Measurements from ENCODE around the gene ITFG1.
"Not testable (repeated sequence)": the region's sequence is repeated elsewhere in the genome, so short reads cannot be mapped to it uniquely, and the experiment has no call there.

ITFG1 gene

DNA sequence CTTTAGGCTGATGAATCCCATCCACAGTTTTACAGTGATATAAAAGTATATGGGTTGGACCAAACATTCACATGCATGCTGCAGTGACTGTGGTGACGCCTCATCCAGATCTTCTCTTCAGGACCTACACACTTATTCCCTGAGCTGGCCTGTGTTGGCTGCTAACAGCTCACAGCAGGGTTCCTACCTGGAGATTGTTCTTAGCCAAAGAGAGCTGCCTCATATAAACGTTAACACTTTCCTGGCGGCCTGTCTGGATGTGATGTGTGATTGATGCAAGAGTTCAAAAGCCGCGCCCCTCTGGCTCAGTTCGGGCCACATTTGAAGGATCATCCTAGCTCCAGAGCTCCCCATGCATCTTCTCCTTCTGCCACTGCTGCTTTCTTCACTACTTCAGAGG, 224.1 kb downstream of the ITFG1 start:
- DNase-seq (ENCODE audit: low read depth), result no peak

DNA sequence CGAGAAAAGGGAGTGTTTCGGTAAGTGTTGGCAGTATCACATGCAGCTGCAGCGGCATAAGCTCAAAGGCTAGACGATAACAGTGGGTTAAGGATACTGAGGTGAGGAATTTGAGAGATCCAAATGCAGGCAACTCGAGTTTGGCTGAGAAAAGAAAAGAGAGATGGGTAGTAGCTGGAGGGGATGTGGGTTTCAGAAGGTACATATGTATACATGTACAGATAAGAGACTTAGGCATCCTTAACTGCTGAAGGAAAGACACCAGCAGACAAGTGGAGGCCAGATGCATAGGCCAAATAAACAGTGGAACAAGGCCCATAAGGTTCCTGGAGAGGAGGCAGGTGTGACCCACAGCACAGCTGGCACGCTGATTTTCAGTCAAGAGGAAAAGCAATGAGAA, 230.6 kb downstream of the ITFG1 start:
- no peak for DNase-seq (ENCODE audit: low read depth)

DNA sequence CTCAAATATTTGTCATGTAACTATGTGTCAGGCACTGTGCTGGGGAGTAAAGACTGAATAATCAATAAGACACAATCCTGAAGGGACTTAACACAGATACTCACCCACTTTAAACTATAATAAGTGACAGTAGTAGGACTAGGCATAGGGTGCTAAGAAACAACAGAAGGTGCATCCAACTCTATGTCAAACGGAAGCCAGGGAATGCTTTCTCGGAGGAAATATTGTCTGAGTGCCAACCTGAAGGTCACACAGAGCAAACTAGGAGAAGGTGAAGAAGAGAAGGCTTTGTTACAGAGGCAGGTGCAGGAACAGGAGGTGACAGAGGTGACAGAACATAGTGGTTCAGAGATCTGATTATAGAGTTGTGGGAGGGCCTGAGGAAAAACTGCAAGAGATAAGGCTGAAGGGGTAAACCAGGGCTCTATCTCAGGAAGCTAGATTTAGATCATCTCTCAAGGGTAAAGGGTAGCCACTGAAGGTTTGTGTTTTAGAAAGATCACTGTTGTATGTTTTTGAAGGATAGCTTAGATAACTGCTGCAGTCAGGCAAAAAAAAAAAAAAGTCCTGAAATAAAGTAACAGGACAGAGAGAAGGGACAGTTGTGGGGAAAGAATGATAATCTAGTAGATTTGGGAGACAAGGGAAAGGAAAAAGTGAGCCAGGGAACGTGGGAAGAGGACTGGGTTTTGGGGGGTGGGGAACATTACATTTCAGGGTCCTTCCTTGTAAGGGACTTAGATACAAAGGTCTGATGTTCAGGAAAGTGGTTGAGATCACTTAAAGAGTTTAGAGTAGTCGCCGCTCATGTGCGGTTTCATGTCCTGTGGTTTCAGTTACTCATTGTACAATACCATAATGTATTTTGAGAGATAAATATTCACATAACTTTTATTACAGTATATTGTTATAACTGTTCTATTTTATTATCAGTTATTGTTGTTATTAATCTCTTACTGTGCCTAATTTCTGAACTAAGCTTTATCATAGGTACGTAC, 231.5 kb downstream of the ITFG1 start:
- DNase-seq (ENCODE audit: low read depth), result no peak

DNA sequence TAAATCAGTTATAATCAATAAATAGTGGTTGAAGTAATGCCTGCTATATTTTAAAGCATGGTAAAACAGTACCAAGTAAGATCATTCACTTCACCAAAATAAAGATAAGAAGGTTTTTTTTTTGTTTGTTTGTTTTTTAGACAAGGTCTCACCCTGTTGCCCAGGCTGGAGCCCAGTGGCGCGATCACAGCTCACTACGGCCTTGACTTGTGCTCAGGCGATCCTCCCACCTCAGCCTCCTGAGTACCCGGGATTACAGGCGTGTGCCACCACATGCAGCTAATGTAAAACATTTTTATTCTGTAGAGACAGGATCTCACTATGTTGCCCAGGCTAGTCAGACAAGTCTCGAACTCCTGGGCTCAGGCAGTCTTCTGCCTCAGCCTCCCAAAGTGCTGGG, 232.6 kb downstream of the ITFG1 start:
- DNase-seq (ENCODE audit: low read depth), result no peak

DNA sequence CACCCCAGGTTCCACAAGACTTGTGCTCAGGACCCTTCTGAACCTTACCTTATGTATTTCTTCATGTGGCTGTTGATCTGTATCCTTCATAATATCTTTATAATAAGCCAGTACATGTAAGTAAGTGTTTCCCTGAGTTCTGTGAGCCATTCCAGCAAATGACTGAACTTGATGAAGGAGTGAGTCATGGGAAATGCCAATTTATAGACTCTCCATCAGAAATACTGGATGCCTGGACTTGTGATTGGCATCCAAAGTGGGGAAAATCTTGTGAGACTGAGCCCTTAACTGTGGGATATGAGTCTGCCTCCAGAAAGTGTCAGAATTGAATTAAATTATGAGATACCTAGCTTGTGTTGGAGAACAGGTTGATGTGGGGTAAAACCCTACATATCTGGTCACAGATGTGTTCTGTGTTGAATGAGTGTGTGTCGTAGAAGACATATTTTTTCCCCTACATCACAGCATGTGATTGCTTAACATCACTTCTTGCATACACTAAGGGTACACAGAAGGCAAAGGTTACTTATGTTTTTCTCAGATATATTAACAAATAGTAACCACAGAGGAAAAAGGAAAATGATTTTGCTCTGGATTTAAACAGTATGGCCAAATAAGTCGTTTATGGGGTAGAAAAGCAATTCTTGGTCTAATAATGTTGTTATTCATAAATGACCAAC, 247.0 kb downstream of the ITFG1 start:
- DNase-seq (ENCODE audit: low read depth), result no peak

DNA sequence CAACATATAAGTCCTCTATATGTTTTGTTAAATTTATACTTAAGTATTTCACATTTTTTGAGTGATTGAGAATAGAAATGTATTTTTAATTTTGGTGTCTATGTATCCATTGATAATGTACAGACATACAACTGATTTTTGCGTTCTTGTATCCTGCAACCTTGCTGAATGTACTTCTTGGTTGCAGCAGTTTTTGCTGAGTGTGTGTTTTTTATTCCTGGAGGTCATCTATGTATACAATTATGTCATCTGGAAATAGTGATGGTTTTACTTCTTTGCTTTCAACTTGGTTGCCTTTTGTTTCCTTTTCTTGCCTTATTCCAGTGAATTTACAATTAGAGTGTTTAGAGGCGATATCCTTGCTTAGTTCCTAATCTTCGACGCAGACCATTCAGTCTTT, 249.6 kb downstream of the ITFG1 start:
- DNase-seq (ENCODE audit: low read depth), result no peak

DNA sequence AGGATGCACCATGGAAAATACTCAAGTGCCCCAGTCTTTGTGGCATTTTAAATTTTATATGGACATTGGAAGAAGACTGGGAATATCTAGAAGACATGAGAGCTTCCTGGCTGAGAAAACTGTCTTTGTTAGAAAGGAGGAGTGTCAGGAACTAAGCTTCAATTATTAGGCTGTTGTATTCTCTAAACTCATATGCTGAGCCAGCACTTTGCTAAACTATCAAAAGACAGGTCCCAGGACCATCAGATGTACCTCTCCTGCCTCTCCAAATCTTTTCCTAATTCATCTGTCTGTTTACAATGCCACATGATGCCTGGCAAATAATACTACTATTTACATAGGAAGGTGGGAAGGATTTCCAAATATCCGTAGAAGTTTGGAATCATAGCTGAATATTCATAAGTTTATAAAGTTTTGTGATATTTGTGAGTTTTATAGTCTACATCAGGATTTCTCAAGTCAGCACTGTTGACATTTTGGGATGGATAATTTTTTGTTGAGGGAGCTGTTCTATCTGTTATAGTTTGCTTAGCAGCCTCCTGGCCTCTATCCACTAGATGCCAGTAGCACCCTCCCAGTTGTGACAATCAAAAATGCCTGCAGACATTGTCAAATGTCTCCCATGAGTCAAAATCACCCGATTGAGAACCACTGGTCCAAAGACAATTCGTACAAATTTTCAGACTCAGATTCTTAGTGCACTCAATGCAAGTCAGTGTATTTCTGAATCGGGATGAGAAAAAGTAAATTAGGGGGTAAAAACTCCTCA, 255.9 kb downstream of the ITFG1 start:
- no peak for DNase-seq (ENCODE audit: low read depth)

DNA sequence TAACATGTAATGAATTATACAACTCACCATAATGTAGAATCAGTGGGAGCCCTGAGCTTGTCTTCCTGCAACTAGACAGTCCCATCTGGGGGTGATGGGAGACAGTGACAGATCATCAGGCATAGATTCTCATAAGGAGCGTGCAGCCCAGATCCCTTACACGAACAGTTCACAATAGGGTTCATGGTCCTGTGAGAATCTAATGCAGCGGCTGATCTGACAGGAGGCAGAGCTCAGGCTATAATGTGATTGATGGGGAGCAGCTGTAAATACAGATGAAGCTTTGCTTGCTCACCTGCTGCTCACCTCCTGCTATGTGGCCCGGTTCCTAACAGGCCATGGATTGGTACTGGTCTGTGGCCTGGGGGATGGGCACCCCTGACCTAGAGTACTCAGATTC, 257.4 kb downstream of the ITFG1 start:
- DNase-seq (ENCODE audit: low read depth), result not testable (repeated sequence)

DNA sequence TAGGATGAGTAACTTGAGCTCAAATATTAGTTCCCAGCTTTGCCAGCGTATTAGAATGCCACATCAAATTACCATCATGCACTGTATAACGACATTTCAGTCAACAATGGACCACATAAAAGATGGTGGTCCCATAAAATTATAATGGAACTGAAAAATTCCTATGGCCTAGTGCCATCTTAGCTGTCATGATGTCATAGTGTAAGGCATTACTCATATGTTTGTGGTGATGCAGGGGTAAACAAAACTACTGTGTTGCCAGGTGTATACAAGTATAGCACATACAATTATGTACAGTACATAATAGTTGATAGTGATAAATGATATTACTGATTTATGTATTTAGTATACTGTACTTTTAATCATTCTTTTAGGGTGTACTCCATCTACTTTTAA, 262.7 kb downstream of the ITFG1 start:
- DNase-seq (ENCODE audit: low read depth), result no peak

DNA sequence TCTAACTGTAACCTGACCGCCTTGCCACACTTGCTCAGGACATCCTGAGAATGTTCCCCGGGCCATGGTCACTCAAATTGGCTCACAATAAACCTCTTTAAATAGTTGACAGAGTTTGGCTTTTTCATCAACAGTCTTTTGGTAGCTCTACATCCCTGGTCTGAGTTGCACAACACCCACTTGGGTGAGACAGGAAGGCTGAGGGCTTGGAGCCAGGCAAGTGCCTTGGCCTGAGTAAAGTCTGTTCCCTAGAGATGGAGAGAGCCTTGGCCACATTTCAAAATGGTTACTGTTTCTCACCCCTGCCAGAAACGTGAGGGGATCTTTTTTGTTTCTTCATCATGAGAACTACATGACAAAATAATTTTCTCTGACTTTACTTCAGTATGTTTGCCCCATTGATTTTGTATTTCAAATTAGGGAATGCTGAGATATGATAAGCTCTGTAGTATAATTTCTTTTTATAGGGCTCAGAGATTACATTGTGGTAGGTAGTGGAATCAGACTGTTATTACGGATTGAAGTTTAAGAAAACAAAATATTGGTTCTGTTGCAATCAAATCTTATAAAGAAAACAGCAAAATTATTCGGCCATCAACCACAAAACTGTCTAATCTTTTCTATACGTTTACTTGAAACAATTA, 263.2 kb downstream of the ITFG1 start:
- peak; percentile 10 for DNase-seq (ENCODE audit: low read depth)

DNA sequence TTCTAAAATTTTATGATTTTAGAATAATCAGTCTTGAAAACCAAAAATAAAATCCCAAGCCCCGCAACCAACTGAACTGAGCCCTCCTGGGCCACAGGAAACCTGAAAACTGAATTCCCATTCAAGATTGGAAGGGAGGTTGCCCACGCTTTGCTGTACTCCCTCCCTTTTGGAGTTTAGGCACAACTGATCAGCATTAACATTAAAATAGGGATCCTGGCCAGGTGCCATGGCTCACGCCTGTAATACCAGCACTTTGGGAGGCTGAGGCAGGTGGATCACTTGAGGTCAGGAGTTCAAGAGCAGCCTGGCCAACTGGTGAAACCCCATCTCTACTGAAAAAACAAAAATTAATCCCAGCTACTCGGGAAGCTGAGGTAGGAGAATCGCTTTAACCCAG, 264.4 kb downstream of the ITFG1 start:
- DNase-seq (ENCODE audit: low read depth), result no peak

DNA sequence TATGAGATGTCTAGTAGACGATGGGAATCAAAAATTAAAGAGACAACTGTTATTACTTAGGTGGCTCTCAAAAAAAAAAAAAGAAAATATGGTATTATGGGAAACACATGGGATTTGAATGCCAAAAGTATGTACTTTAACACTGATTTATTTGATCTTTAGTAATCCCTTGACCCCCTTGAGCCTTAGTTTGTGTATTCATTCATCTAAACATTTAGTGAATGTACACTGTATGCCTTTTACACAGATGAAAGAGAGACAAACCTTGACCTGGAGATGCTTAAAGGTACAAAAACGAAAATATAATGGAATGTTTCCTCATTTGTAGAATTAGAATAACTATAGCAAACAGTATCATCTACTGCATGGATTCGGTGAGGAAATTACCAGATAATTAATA, 278.5 kb downstream of the ITFG1 start:
- no peak for DNase-seq (ENCODE audit: low read depth)

DNA sequence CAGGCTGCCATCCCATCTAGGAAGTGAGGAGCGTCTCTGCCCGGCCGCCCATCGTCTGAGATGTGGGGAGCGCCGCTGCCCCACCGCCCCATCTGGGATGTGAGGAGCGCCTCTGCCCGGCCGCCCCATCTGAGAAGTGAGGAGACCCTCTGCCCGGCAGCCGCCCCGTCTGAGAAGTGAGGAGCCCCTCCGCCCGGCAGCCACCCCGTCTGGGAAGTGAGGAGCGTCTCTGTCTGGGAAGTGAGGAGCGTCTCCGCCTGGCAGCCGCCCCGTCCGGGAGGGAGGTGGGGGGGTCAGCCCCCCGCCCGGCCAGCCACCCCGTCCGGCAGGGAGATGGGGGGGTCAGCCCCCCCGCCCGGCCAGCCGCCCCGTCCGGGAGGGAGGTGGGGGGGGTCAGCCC, 279.8 kb downstream of the ITFG1 start:
- not testable (repeated sequence) for DNase-seq (ENCODE audit: low read depth)

DNA sequence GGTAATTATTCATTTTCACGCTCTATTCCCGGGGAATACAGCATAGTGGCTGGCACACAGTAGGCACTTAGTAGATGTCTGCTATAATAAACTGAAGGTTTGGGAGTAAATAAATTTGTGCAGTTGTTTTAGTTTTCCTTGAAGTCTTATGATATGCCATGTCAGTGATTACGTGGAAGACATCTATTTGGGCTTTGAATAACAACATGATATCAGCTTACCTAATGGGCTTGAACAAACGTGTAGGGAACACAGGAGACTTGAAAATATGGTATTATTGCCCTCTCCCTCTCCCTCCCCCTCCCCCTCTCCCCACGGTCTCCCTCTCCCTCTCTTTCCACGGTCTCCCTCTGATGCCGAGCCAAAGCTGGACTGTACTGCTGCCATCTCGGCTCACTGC, 280.8 kb downstream of the ITFG1 start:
- DNase-seq (ENCODE audit: low read depth), result no peak

DNA sequence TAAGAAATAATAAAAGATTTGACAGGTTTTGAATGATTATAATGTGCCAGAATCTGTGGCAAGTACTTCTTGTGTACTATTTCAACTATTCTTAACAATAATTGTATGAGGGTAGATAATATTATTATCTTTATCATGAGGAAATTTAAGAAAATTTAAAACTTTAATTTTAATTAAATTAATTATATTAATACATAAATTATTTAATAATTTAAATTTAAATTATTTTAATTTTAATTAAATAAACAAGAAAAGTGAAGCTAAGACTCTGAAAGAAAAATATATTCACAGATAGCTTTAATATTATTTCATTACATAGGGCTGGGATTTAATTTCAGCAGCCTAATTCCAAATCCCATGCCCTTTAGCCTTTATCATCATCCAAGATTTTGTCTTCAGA, 285.7 kb downstream of the ITFG1 start:
- DNase-seq (ENCODE audit: low read depth), result no peak

DNA sequence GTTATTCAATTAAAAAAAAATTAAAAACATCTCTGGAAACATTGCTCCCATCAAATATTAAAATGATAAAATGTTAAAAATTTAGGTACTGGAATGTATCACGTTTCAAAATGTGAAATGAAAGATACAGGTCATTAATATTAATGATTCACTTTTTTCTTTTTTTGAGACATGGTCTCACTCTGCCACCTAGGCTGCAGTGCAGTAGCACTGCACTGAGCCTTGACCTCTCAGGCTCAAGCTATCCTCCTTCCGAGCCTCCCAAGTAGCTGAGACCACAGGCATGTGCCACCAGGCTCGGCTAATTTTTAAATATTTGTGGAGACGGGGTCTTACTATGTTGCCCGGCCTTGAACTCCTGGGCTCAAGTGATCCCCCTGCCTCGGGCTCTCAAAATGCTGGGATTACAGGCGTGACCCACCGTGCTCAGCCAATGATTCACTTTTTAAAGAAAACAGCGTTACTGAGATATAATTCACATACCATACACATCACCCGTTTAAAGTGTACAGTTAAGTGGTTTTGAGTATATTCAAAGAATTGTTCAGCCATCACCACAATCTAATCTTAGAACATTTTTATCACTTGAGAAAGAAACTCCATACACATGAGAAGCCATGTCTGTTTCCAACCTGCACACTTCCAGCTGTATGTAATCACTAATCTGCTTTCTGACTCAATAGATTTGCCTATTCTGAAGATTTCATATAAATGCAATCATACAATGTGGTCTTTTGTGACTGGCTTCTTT, 298.0 kb downstream of the ITFG1 start:
- DNase-seq (ENCODE audit: low read depth), result no peak

DNA sequence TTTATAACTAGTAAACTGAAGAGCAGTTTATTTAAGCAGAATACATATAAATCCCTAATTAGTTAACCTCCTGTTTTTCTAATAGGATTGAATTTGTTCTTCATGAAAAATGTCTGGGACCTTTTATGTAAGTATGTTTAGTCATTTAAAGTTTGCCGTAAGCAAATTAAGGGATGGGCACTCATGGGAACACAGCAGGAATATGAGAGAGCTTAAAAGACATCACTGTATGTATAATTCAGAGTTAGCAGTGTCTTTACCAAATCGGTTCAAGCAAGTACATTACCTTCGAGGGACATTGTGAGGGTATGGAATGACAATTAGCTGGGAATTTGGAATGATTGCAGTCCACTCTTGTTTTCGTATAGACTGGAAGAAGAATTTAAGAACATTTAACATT, 299.4 kb downstream of the ITFG1 start:
- DNase-seq (ENCODE audit: low read depth), result no peak

DNA sequence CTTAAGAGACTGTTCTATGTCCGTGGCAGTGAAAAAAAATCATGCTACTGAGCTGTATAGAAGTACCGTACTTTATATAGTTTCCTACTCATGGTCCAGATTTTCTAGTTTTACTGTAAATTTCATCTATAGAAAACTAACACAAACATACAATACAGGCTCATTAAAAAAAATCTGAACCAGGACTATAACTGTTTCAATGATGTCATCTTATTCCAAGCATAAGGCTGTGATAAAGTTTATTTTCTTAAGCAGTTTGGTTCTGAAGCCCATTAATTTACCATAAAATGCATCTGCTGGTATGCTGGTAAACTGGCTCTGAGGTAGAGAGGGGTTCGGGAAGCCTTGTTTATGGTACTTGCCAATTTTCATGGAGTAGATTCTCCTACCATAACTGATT, 300.4 kb downstream of the ITFG1 start:
- DNase-seq (ENCODE audit: low read depth), result no peak

DNA sequence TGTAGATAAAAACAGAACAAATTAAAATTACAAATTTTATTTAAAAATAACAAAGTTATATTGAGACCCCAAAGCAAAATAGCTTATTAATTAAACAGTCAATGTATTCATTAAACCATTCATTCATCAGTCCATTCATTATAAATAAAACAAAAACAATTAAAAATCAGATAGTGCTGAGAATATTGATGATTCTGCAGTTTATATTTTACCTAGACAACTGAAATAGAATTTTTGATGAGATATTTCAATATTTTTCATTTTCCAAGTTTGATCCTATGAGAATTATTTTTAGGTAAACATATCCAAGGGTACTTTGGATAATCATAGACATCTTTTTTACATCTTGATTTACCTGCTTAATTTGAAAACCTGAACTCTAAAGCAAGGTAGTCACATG, 301.9 kb downstream of the ITFG1 start:
- no peak for DNase-seq (ENCODE audit: low read depth)

DNA sequence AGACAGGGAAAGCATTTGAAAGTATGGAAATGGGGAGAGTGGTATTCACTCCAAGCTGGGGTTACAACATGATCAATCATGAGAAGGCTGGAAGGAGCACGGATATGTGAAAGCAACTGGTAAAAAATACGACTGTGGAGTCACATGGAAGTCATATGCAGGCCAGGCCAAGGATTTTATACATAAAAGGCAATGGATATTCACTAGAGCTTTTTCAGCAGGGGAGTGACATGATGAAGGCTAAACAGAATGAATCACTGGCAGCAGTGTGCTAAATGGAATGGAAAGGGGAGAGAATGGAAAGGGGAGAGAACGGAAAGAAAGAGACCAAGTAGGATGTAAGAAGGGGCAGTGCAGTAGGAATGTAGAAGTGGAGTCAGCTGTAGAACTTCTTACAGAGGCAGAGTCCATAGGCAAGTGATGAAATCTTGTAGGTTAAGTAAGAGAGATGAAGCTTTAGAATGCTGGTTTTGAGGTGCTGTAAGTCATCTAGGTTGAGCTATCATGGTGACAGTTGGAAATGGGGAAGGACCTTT, 304.1 kb downstream of the ITFG1 start:
- no peak for DNase-seq (ENCODE audit: low read depth)

DNA sequence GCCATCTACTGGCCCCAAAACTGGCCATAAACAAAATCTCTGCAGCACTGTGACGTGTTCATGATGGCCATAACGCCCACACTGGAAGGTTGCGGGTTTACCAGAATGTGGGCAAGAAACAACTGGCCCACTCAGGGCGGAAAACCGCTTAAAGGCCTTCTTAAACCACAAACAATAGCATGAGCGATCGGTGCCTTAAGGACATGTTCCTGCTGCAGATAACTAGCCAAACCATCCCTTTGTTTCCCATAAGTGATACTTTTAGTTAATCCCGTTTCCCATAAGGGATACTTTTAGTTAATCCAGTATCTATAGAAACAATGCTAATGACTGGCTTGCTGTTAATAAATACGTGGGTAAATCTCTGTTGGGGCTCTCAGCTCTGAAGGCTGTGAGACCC, 308.4 kb downstream of the ITFG1 start:
- DNase-seq (ENCODE audit: low read depth), result not testable (repeated sequence)
